Pancreas (tissue), 10 donors: ENCODE data around the gene ILK. TPM values are rescaled to one million over a fixed set of nuclear protein-coding genes. Genes with fewer than 3 reads are reported as not detected.

ENCODE experiments used
- ATAC-seq, 4 donors: fragments of 200-7000 bp; cut with Tn5 transposase; one replicate each; pipeline versions ENCODE4 v1.8.0 to v1.9.1; 2020; ENCODE audit warnings: mild to moderate bottlenecking in 4 of 4, moderate library complexity in 4 of 4
- DNase-seq, 6 donors: peaks; one replicate each; pipeline ENCODE4 v3.0.0-alpha.2; 2020
- FAIRE-seq: peaks from 2 replicates; lab custom pipeline; 2012; peaks lifted over from hg19 to GRCh38; lab: Jason Lieb, UNC
- H3K27ac ChIP-seq, 4 donors: fragments of 200-600 bp; sonication (generic); 1 replicate in 3 of 4; 2 replicates in 1 of 4; pipeline versions ENCODE4 v1.5.0 to v1.8.0; 2020
- H3K27me3 ChIP-seq, 4 donors: fragments of 200-600 bp; one replicate each; pipeline ENCODE4 v1.8.0; 2021
- H3K36me3 ChIP-seq, 3 donors: fragments of 200-600 bp; sonication (generic) in 1 of 3; one replicate each; pipeline versions ENCODE4 v1.5.0 to v1.8.0; 2020 to 2021
- H3K4me1 ChIP-seq, 3 donors: fragments of 200-600 bp; one replicate each; pipeline ENCODE4 v1.8.0; 2021
- H3K4me3 ChIP-seq, 4 donors: fragments of 200-600 bp; sonication (generic) in 2 of 4; one replicate each; pipeline versions ENCODE4 v1.5.0 to v1.8.0; 2020 to 2021
- H3K9me3 ChIP-seq, 4 donors: fragments of 200-600 bp; one replicate each; pipeline ENCODE4 v1.8.0; 2021
- WGBS, 2 donors: extraction: QIAGEN DNeasy Blood & Tissue Kit; methylation state at CpG; one replicate each; pipeline ENCODE4 v1.1.7; 2013; 5-methylcytosine and 5-hydroxymethylcytosine counted together
- intact Hi-C, 3 donors: fragments of 100-400 bp; cut with DNase I; formaldehyde crosslinking; loops; one replicate each; pipeline versions ENCODE4 v1.11.1 to v1.14.2; 2022
- polyA plus RNA-seq, 2 donors: library from polyadenylated mRNA; stranded (reverse); fragments of 200-250 nt; gene quantifications; one replicate each; pipeline ENCODE4 v1.2.3, GENCODE V29; 2013
- total RNA-seq, 6 donors: library from RNA; stranded (reverse); fragmentation: NEBNext Ultra II Directional in 4 of 6; extraction: Animal tissue kit (Norgen Biotek cat#: 25700) in 4 of 6; gene quantifications; one replicate each; pipeline versions ENCODE4 v1.2.1 to v1.2.4, GENCODE V29; 2021 to 2023
- TF ChIP-seq, protein P1 (sequence below), 4 donors: fragments of 200-600 bp; sonication (generic) in 3 of 4; IDR thresholded peaks; one replicate each; pipeline versions ENCODE4 v1.5.0 to v1.8.0; 2021; ENCODE audit warnings: antibody characterized with exemption in 4 of 4
- donor health status: healthy with polysubstance abuse.
- donor health status: DM: no; HTN: no; CAD: no; lungs with moderate emphysema.
- donor health status: DM: no; HTN: no; CAD: no.
- donor health status: control.
- donor health status: control.
- donor health status: Bipolar disorder and iron deficiency.
- donor health status: DM: yes; HTN: yes; CAD: no.
- donor health status: DM: no; HTN: no; CAD: no.
- donor health status: DM: no; HTN: no; CAD: no.
- donor health status: DM: yes; HTN: yes; CAD: no.

The ILK gene
- 10 to 100 TPM; 47.9 to 90.0 (median 67.4) TPM for total RNA-seq
- 100 to 1,000 TPM in 1 of 2 donors, 10 to 100 TPM in 1; 98.5 to 137 TPM for polyA plus RNA-seq

DNA sequence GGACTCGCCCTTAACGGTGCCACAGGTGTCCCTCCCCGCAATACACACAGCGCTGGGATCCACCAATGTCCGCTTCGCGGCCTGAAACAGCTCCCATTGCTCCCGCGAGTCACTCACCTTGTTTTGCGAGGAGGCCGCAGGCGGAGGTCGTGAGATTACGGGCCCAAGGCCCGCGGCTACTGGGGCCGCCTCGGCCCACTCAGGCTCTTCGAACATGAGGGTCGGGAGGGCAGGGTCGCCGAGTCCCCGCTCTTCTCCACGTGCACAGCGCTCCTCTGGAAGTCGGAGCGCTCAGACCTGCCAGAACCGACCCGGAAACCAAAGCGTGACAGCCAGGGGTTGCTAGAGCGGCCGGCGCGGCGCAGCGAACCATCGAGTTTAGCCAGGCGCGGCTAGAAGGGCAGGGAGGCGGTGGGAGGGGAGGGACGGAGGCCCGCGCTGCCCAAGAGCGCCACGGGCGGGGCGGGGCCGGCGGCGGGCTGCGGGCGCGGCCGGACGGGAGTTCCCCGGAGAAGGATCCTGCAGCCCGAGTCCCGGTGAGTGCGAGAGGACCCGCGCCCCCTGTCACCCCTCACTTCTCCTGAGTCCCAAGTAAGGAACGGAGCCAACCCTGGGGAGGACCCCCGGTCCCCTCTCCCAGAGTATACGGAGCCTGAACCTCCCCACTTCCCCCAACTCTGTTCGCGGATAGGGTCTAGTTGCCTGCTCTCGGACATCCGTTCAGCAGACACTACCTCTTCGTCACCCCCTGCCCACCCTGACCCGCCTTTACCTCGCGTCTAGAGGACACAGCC lies at the start of gene ILK, which contains the start of gene RRP8:
ILK (plus strand) TSS at position 488 of the 794 bp plus-strand sequence. CDS start 498 bp downstream, outside the sequence.
RRP8 (minus strand) TSS at position 330 of the 794 bp plus-strand sequence; CDS start at position 216, 114 bp downstream.
- intact Hi-C loops = no loop called here
- no peak for FAIRE-seq
- H3K4me3 ChIP-seq = peak within 1 kb of the TSS; percentile 63 to 93 (median 81)
- H3K27me3 ChIP-seq = no peaks in the 10 kb centered on the region
- H3K36me3 ChIP-seq = peaks cover 0 to 21% (median 17%) of the 10 kb centered on the region in 3 donors
- H3K9me3 ChIP-seq = no peaks in the 10 kb centered on the region
- 0% methylated on average over 60 to 72 of the region's 72 CpGs for WGBS, 2 donors
- peak; percentile 90 to 94 (median 92) for ATAC-seq
- H3K27ac ChIP-seq = peak within 1 kb of the TSS; percentile 77 to 93 (median 83)
- TF ChIP-seq, protein P1, sequence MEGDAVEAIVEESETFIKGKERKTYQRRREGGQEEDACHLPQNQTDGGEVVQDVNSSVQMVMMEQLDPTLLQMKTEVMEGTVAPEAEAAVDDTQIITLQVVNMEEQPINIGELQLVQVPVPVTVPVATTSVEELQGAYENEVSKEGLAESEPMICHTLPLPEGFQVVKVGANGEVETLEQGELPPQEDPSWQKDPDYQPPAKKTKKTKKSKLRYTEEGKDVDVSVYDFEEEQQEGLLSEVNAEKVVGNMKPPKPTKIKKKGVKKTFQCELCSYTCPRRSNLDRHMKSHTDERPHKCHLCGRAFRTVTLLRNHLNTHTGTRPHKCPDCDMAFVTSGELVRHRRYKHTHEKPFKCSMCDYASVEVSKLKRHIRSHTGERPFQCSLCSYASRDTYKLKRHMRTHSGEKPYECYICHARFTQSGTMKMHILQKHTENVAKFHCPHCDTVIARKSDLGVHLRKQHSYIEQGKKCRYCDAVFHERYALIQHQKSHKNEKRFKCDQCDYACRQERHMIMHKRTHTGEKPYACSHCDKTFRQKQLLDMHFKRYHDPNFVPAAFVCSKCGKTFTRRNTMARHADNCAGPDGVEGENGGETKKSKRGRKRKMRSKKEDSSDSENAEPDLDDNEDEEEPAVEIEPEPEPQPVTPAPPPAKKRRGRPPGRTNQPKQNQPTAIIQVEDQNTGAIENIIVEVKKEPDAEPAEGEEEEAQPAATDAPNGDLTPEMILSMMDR (IDR thresholded peaks at IDR 0.05) = no peak
- peak; percentile 90 to 95 (median 91) for DNase-seq
- peaks cover 17 to 48% (median 23%) of the 10 kb centered on the region in 3 donors for H3K4me1 ChIP-seq

DNA sequence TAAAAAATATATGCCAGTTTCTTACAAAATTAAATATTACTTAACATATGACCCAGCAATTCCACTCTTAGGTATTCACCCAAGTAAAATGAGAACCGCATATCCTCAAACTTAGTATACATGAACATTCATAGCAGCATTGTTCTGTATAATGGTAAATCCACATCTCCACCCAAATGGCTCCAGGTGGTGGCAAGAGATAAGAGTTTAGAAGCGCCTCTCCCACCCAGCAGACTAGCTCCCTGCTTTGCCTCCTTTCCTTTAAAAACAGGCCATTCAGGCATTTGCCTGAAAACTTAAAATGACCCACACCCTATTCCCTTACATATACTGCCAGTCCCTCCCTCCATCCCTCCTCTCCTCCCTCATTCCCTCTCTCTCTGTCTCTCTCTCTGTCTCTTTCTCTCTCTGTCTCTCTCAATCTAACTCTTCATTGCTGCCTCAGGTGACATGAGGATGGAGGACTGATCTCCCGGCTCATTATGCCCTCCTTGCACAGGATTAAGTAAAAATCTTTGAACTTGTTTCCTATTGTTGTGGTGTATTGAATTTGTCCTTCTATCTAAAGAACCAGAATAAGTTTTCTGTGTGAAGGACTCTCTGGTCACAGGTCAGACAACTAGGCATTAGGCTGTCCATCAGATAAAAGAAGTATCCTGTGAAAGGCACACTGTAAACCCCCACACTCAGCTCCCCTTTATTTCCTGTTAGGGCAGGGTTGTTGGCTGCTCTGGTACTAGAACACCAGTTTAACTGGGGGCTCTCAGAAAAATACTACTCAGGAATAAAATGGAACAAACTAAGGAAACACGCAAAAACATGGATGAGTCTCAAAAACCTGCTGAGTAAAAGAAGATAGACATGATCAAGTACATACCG lies 48.5 kb upstream of the ILK start:
- no peak overlapping the region for H3K4me3 ChIP-seq
- FAIRE-seq = no peak
- H3K9me3 ChIP-seq = no peaks in the 10 kb centered on the region
- TF ChIP-seq, protein P1 (IDR thresholded peaks at IDR 0.05) = no peak
- 90 to 98% methylated on average over 5 of the region's 5 CpGs for WGBS, 2 donors
- H3K27ac ChIP-seq = no peak overlapping the region
- no peaks in the 10 kb centered on the region for H3K27me3 ChIP-seq
- ATAC-seq = no peak
- H3K36me3 ChIP-seq = no peaks in the 10 kb centered on the region
- H3K4me1 ChIP-seq = peaks cover 0 to 10% (median 0%) of the 10 kb centered on the region in 3 donors
- intact Hi-C loops = no loop called here
- no peak for DNase-seq

DNA sequence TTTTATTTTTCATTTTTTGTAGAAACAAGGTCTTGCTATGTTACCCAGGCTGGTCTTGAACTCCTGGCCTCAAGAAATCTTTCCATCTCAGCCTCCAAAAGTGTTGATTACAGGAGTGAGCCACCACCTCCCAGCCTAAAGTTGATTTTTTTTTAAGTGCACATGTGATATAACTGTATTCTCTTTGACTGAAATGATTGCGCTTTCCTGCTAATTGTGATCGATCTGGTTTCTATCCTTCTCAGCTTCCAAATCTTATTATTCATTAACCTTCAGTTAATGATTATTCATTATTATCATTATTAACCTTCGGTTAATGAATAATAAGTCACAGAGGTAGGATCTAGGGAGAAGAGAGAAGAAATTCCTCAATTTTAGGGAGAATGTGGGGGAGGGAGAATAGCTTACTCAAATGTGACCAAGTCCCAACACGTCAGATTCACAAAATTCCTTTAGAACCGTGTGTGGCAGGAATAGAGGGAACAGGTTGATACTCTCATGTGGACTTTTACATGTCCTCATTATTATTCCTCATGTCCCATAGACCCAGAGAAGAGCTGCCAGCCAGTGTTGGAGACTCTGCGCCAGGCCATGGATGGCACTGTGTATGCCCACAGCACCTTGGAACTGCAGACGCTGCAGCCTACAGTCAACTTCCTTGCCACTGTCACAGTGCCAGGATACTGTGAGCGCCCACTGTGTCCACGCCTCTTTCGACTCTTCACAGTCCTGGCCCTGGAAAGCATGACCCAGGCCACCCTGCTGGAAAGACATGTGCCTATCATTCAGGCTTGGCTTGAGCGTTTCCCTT lies 47.2 kb upstream of the ILK start:
- TF ChIP-seq, protein P1 (IDR thresholded peaks at IDR 0.05) = no peak
- no peaks in the 10 kb centered on the region for H3K9me3 ChIP-seq
- FAIRE-seq (no peak), DNase-seq (no peak), ATAC-seq (peak in 3 of 4 donors; percentile 51 to 76 (median 65))
- H3K4me3 ChIP-seq = no peak overlapping the region
- peak overlapping the region in 2 of 4 donors; percentile 44 to 64 for H3K27ac ChIP-seq
- H3K36me3 ChIP-seq = no peaks in the 10 kb centered on the region
- intact Hi-C loops = no loop called here
- H3K27me3 ChIP-seq = no peaks in the 10 kb centered on the region
- H3K4me1 ChIP-seq = peaks cover 0 to 10% (median 0%) of the 10 kb centered on the region in 3 donors
- WGBS, 2 donors = 49 to 53% methylated on average over 11 of the region's 11 CpGs

DNA sequence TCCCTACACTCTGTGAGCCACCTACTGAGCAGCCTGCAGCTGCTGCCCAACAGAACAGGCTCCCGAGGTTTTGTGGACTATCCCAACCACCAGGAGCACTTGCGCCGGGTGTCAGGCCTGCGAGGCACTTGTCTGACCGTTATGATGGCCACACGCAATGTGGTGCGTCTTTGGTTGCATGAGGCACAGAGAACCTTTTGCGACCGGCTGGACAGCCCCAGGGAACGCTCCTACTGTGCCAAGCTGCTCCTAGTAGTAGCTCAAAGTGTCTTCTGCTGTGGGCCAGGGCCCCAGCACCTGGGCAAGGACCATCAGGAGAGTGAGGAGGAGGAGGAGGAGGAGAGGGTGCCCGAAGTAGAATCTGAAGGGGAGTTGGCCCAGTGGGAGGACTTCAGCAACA lies 46.5 kb upstream of the ILK start:
- DNase-seq (no peak), FAIRE-seq (no peak), ATAC-seq (no peak)
- Histone ChIP-seq H3K27me3 (no peaks in the 10 kb centered on the region), H3K36me3 (no peaks in the 10 kb centered on the region), H3K4me1 (peaks cover 0 to 10% (median 0%) of the 10 kb centered on the region in 3 donors), H3K27ac (peak overlapping the region in 2 of 4 donors; percentile 44 to 64), H3K4me3 (no peak overlapping the region), H3K9me3 (no peaks in the 10 kb centered on the region)
- WGBS, 2 donors = 92 to 97% methylated on average over 11 of the region's 11 CpGs
- intact Hi-C loops = no loop called here
- TF ChIP-seq, protein P1 (IDR thresholded peaks at IDR 0.05) = no peak
